Measurements from ENCODE around the gene HLA-DPB1.
"Not testable (repeated sequence)": the region's sequence is repeated elsewhere in the genome, so short reads cannot be mapped to it uniquely, and the experiment has no call there.

HLA-DPB1 gene

GRCh38 chr6:33071569-33071968 lies 4.2 kb upstream of the HLA-DPB1 start:
- DNase-seq (ENCODE audit: low spot score) = no peak

GRCh38 chr6:33072508-33073100 lies 3.2 kb upstream of the HLA-DPB1 start:
- DNase-seq (ENCODE audit: low spot score) = no peak

GRCh38 chr6:33073431-33073871 lies 2.3 kb upstream of the HLA-DPB1 start, which contains the start of gene HLA-DPA1:
TSS of gene HLA-DPA1 (minus strand) at chr6:33073649.
- DNase-seq (ENCODE audit: low spot score) = peak; percentile 77

- no peak for DNase-seq (ENCODE audit: low spot score)
These were observed 602 bp upstream of the HLA-DPB1 start for GRCh38 chr6:33075208-33075567.

GRCh38 chr6:33076406-33076934 lies 680 bp downstream of the HLA-DPB1 start:
- no peak for DNase-seq (ENCODE audit: low spot score)

GRCh38 chr6:33077908-33078307 lies 2.1 kb downstream of the HLA-DPB1 start:
- DNase-seq (ENCODE audit: low spot score) = no peak

- no peak for DNase-seq (ENCODE audit: low spot score)
These were observed 2.7 kb downstream of the HLA-DPB1 start for GRCh38 chr6:33078442-33078841.

GRCh38 chr6:33078919-33079521 lies 3.2 kb downstream of the HLA-DPB1 start:
- DNase-seq (ENCODE audit: low spot score) = no peak

- no peak for DNase-seq (ENCODE audit: low spot score)
These were observed 3.8 kb downstream of the HLA-DPB1 start for GRCh38 chr6:33079580-33079979.

GRCh38 chr6:33080127-33081089 lies 4.6 kb downstream of the HLA-DPB1 start:
- peak; percentile 68 for DNase-seq (ENCODE audit: low spot score)

GRCh38 chr6:33081098-33081824 lies 5.5 kb downstream of the HLA-DPB1 start:
- no peak for DNase-seq (ENCODE audit: low spot score)

- peak; percentile 78 for DNase-seq (ENCODE audit: low spot score)
These were observed 6.9 kb downstream of the HLA-DPB1 start for GRCh38 chr6:33082702-33083101.

GRCh38 chr6:33085627-33086026 lies 9.8 kb downstream of the HLA-DPB1 start:
- no peak for DNase-seq (ENCODE audit: low spot score)

- no peak for DNase-seq (ENCODE audit: low spot score)
These were observed 12.6 kb downstream of the HLA-DPB1 start for GRCh38 chr6:33088258-33088930.

- DNase-seq (ENCODE audit: low spot score) = no peak
These were observed 13.3 kb downstream of the HLA-DPB1 start for GRCh38 chr6:33088931-33089620.

- no peak for DNase-seq (ENCODE audit: low spot score)
These were observed 16.2 kb downstream of the HLA-DPB1 start for GRCh38 chr6:33091957-33092356.

GRCh38 chr6:33092385-33092784 lies 16.6 kb downstream of the HLA-DPB1 start:
- DNase-seq (ENCODE audit: low spot score) = no peak

GRCh38 chr6:33093855-33094254 lies 18.1 kb downstream of the HLA-DPB1 start:
- no peak for DNase-seq (ENCODE audit: low spot score)

GRCh38 chr6:33095681-33096080 lies 19.9 kb downstream of the HLA-DPB1 start:
- DNase-seq (ENCODE audit: low spot score) = no peak

- DNase-seq (ENCODE audit: low spot score) = not testable (repeated sequence)
These were observed 25.4 kb downstream of the HLA-DPB1 start for GRCh38 chr6:33101121-33101737.
